Measurements from ENCODE around the gene AGAP3. TPM values are rescaled to one million over a fixed set of nuclear protein-coding genes. Genes with fewer than 3 reads are reported as not detected.

AGAP3 gene
- total RNA-seq (2014; rRNA removed; shearing (Covaris generic)) (37.8 and 43.3 TPM in 2 replicates), polyA plus RNA-seq (2016; fragmentation: Nextera tagmentation; extraction: Ambion mirVana) (10.3 and 10.5 TPM in 2 replicates)

GRCh38 chr7:151085691-151086620 lies at the start of gene AGAP3:
Gene AGAP3 (plus strand): TSS chr7:151086475. CDS start chr7:151086742, 267 bp downstream.
- Histone ChIP-seq H3K9ac (peak within 1 kb of the TSS; percentile 92), H3K4me2 (ENCODE audit: unreplicated experiment) (peak within 1 kb of the TSS; percentile 94), H2AFZ (peak within 1 kb of the TSS; percentile 78), H3K4me3 (peak within 1 kb of the TSS; percentile 87), H3K79me2 (ENCODE audit: insufficient read depth) (peaks cover 56% of the 10 kb centered on the region), H4K20me1 (ENCODE audit: insufficient read depth) (no peaks in the 10 kb centered on the region), H3K9me3 (ENCODE audit: low read depth) (no peaks in the 10 kb centered on the region), H3K4me1 (ENCODE audit: insufficient read depth) (peaks cover 33% of the 10 kb centered on the region), H3F3A (ENCODE audit: insufficient read depth) (peaks cover 37% of the 10 kb centered on the region), H3K27me3 (replicated peaks; ENCODE audit: insufficient read depth) (no peaks in the 10 kb centered on the region), H3K9me2 (ENCODE audit: insufficient read depth) (no peaks in the 10 kb centered on the region), H3K27ac (peak within 1 kb of the TSS; percentile 95), H3K36me3 (ENCODE audit: low read depth) (no peaks in the 10 kb centered on the region)
- peak; percentile 84 for DNase-seq
- WGBS, 2 experiments (ENCODE audit: low coverage in 1 of 2, low lambda C conversion rate in 2 of 2, missing lambda C conversion rate in 2 of 2), result 2 to 3% methylated on average over 30 to 80 of the region's 84 CpGs
- TF ChIP-seq EZH2phosphoT487 (IDR thresholded peaks at IDR 0.05; ENCODE audit: insufficient read depth, low read depth), result no peak
- no peak for TF ChIP-seq EZH2 (IDR thresholded peaks at IDR 0.05; ENCODE audit: insufficient read depth, poor library complexity, severe bottlenecking)
- in situ Hi-C loops (cut with MboI), result no loop called here

- H3K79me2 ChIP-seq (ENCODE audit: insufficient read depth), result no peaks in the 10 kb centered on the region
- H3F3A ChIP-seq (ENCODE audit: insufficient read depth), result peaks cover 12% of the 10 kb centered on the region
- peak; percentile 97 for DNase-seq
- no peak for TF ChIP-seq EZH2 (IDR thresholded peaks at IDR 0.05; ENCODE audit: insufficient read depth, poor library complexity, severe bottlenecking)
- no peak for TF ChIP-seq EZH2phosphoT487 (IDR thresholded peaks at IDR 0.05; ENCODE audit: insufficient read depth, low read depth)
- peaks cover 18% of the 10 kb centered on the region for H3K4me1 ChIP-seq (ENCODE audit: insufficient read depth)
- H2AFZ ChIP-seq, result no peak overlapping the region
- 24 to 28% methylated on average over 12 of the region's 12 CpGs for WGBS, 2 experiments (ENCODE audit: low coverage in 1 of 2, low lambda C conversion rate in 2 of 2, missing lambda C conversion rate in 2 of 2)
- in situ Hi-C loops (cut with MboI), result no loop called here
- H3K36me3 ChIP-seq (ENCODE audit: low read depth), result no peaks in the 10 kb centered on the region
- H3K9me2 ChIP-seq (ENCODE audit: insufficient read depth), result no peaks in the 10 kb centered on the region
- peak overlapping the region; percentile 69 for H3K4me2 ChIP-seq (ENCODE audit: unreplicated experiment)
- no peaks in the 10 kb centered on the region for H3K27me3 ChIP-seq (replicated peaks; ENCODE audit: insufficient read depth)
- H3K27ac ChIP-seq, result peak overlapping the region; percentile 94
- H3K4me3 ChIP-seq, result no peak overlapping the region
- no peaks in the 10 kb centered on the region for H4K20me1 ChIP-seq (ENCODE audit: insufficient read depth)
- H3K9ac ChIP-seq, result peak overlapping the region; percentile 81
- no peaks in the 10 kb centered on the region for H3K9me3 ChIP-seq (ENCODE audit: low read depth)
These were observed 47.1 kb upstream of the AGAP3 start for GRCh38 chr7:151038951-151039849.

DNA sequence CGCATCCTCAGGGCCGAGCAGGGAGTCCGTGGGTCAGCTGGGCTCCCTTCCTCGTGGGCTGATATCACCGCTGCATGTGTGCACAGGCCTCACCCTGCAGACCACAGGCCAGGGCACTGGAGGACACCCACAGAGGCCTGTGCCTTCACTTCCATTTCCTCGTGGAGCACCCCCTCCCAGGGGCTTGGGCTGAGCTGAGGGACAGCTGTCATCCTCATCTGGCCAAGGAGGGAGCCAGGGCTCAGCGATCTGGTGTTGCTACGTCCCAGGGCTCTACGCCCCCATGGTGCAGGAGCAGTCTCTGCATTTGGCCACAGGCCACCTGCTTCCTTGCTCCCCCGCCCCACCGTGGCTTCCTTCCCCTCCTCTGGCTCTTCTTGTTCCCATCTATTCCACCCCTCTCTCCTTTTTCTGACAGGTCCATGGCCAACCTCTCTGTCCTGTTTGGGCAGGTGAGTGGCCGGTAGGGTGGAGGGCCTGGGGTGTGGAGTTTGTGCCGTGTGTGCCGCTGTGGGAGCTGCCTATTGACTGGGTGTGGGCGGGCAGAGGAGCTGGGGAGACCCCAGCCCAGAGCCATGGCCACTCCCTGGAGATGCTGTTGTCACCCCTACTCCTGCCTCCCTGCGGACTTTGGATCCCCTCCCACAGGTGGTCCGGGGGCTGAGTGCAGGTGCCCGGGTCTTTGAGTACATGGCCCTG lies 46.3 kb upstream of the AGAP3 start:
- no peak overlapping the region for H3K4me3 ChIP-seq
- 76 to 79% methylated on average over 17 to 18 of the region's 18 CpGs for WGBS, 2 experiments (ENCODE audit: low coverage in 1 of 2, low lambda C conversion rate in 2 of 2, missing lambda C conversion rate in 2 of 2)
- H3K79me2 ChIP-seq (ENCODE audit: insufficient read depth), result no peaks in the 10 kb centered on the region
- peak overlapping the region; percentile 81 for H3K9ac ChIP-seq
- in situ Hi-C loops (cut with MboI), result no loop called here
- H4K20me1 ChIP-seq (ENCODE audit: insufficient read depth), result no peaks in the 10 kb centered on the region
- no peak overlapping the region for H2AFZ ChIP-seq
- peaks cover 18% of the 10 kb centered on the region for H3K4me1 ChIP-seq (ENCODE audit: insufficient read depth)
- TF ChIP-seq EZH2phosphoT487 (IDR thresholded peaks at IDR 0.05; ENCODE audit: insufficient read depth, low read depth) (no peak), EZH2 (IDR thresholded peaks at IDR 0.05; ENCODE audit: insufficient read depth, poor library complexity, severe bottlenecking) (no peak)
- no peak for DNase-seq
- peak overlapping the region; percentile 16 for H3K4me2 ChIP-seq (ENCODE audit: unreplicated experiment)
- no peaks in the 10 kb centered on the region for H3K9me3 ChIP-seq (ENCODE audit: low read depth)
- no peaks in the 10 kb centered on the region for H3K36me3 ChIP-seq (ENCODE audit: low read depth)
- peaks cover 12% of the 10 kb centered on the region for H3F3A ChIP-seq (ENCODE audit: insufficient read depth)
- no peaks in the 10 kb centered on the region for H3K27me3 ChIP-seq (replicated peaks; ENCODE audit: insufficient read depth)
- peak overlapping the region; percentile 94 for H3K27ac ChIP-seq
- H3K9me2 ChIP-seq (ENCODE audit: insufficient read depth), result no peaks in the 10 kb centered on the region

All from GM23248 (cell line).